Breast epithelium (tissue), 4 donors: ENCODE measurements around the gene JDP2. TPM values are rescaled to one million over a fixed set of nuclear protein-coding genes. Genes with fewer than 3 reads are reported as not detected.
A peak's percentile ranks its signal among the peaks of the same experiment; 100 is the strongest.
"Not testable (repeated sequence)": the region's sequence is repeated elsewhere in the genome, so short reads cannot be mapped to it uniquely, and the experiment has no call there.

ENCODE experiments used
- DNase-seq, 2 donors: peaks; one replicate each; pipeline ENCODE4 v3.0.0-alpha.2; 2019; ENCODE audit warnings: low spot score in 2 of 2
- H3K27ac ChIP-seq, 2 donors: fragments of 200-600 bp; sonication (generic) in 1 of 2; one replicate each; pipeline ENCODE4 v1.5.1; 2016 to 2019; ENCODE audit warnings: mild to moderate bottlenecking in 1 of 2
- H3K27me3 ChIP-seq, 2 donors: fragments of 200-600 bp; sonication (generic) in 1 of 2; one replicate each; pipeline versions ENCODE4 v1.5.1 to v1.6.0; 2017 to 2019; ENCODE audit warnings: control low read depth in 1 of 2, mild to moderate bottlenecking in 1 of 2
- H3K36me3 ChIP-seq: fragments of 200-600 bp; one replicate; pipeline ENCODE4 v1.5.1; 2019
- H3K4me1 ChIP-seq, 2 donors: fragments of 200-600 bp; sonication (generic); one replicate each; pipeline ENCODE4 v1.5.1; 2016 to 2019; ENCODE audit warnings: control low read depth in 1 of 2
- H3K4me3 ChIP-seq, 3 donors: fragments of 200-600 bp; sonication (generic); 1 replicate in 2 of 3; 2 replicates in 1 of 3; pipeline ENCODE4 v1.5.1; 2016 to 2019; ENCODE audit warnings: mild to moderate bottlenecking in 3 of 3, moderate library complexity in 2 of 3
- H3K9me3 ChIP-seq, 2 donors: fragments of 200-600 bp; sonication (generic) in 1 of 2; one replicate each; pipeline ENCODE4 v1.5.1; 2016 to 2019; ENCODE audit warnings: control low read depth in 1 of 2
- POLR2A ChIP-seq: fragments of 450-650 bp; IDR thresholded peaks from one replicate; pipeline ENCODE4 v1.6.1; 2016; ENCODE audit warnings: antibody characterized with exemption, mild to moderate bottlenecking, moderate library complexity
- POLR2AphosphoS5 ChIP-seq, 3 donors: sonication (generic); formaldehyde crosslinking; IDR thresholded peaks; one replicate each; pipeline ENCODE4 v1.6.1; 2017; ENCODE audit warnings: antibody characterized with exemption in 3 of 3
- intact Hi-C: fragments of 100-400 bp; cut with DNase I; formaldehyde crosslinking; loops from one replicate; pipeline ENCODE4 v1.15.1; 2023; ENCODE audit warnings: low total_unique reads
- total RNA-seq, 3 donors: library from RNA; depleted of rRNA; stranded (reverse); fragments of >200 nt; gene quantifications; one replicate each; pipeline ENCODE4 v1.1.0, GENCODE V29; 2016
- TF ChIP-seq, protein P1 (sequence below), 3 donors: fragments of 450-650 bp; IDR thresholded peaks; one replicate each; pipeline ENCODE4 v1.5.1; 2016 to 2017; ENCODE audit warnings: antibody characterized with exemption in 3 of 3, mild to moderate bottlenecking in 3 of 3, moderate library complexity in 3 of 3

The JDP2 gene
- total RNA-seq, 3 donors from 2014 or later: 35.7 to 153 (median 58.3) TPM

DNA sequence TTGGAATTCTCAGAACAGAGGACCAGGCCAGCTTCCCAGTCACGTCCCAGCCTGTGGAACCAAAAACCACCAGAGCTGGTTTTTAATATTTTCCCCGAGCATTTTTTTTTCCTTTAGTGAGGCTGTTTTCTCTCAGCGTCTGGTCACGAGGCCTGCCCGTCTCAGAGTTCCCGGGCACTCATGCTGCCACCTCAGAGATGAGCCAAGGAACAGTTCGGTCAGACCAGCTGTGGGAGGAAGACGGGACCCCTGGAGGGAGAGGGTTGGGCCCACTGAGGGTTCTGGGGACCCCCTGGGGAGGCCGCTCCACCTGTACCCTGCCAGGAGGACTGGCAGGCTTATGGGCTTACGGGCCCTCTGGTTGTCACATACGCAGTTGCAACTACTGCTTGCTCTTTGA, 39.9 kb downstream of the JDP2 start:
- H3K4me3 ChIP-seq: no peak overlapping the region
- H3K4me1 ChIP-seq: no peaks in the 10 kb centered on the region
- no peak overlapping the region for H3K27ac ChIP-seq
- DNase-seq: no peak
- TF ChIP-seq POLR2A (no peak), POLR2AphosphoS5 (IDR thresholded peaks at IDR 0.05) (no peak)
- TF ChIP-seq, protein P1, sequence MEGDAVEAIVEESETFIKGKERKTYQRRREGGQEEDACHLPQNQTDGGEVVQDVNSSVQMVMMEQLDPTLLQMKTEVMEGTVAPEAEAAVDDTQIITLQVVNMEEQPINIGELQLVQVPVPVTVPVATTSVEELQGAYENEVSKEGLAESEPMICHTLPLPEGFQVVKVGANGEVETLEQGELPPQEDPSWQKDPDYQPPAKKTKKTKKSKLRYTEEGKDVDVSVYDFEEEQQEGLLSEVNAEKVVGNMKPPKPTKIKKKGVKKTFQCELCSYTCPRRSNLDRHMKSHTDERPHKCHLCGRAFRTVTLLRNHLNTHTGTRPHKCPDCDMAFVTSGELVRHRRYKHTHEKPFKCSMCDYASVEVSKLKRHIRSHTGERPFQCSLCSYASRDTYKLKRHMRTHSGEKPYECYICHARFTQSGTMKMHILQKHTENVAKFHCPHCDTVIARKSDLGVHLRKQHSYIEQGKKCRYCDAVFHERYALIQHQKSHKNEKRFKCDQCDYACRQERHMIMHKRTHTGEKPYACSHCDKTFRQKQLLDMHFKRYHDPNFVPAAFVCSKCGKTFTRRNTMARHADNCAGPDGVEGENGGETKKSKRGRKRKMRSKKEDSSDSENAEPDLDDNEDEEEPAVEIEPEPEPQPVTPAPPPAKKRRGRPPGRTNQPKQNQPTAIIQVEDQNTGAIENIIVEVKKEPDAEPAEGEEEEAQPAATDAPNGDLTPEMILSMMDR (IDR thresholded peaks at IDR 0.05): no peak
- intact Hi-C loops: no loop called here
- no peaks in the 10 kb centered on the region for H3K9me3 ChIP-seq
- no peaks in the 10 kb centered on the region for H3K27me3 ChIP-seq
- no peaks in the 10 kb centered on the region for H3K36me3 ChIP-seq

DNA sequence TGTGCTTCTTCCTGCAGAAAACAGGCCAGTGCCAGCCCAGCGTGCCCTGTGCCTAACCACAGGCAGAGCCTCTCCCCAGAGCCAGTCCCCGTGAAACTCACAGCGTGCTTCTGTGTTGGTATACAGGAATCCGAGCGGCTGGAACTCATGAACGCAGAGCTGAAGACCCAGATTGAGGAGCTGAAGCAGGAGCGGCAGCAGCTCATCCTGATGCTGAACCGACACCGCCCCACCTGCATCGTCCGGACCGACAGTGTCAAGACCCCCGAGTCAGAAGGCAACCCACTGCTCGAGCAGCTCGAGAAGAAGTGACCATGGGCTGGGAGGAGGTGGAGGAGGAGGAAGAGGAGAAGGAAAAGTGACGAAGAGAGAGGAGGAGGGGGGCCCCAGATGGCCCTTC, 41.3 kb downstream of the JDP2 start:
- Histone ChIP-seq H3K4me1 (no peaks in the 10 kb centered on the region), H3K27ac (peak overlapping the region; percentile 35 to 58), H3K4me3 (no peak overlapping the region), H3K27me3 (no peaks in the 10 kb centered on the region), H3K9me3 (no peaks in the 10 kb centered on the region), H3K36me3 (no peaks in the 10 kb centered on the region)
- intact Hi-C loops: no loop called here
- TF ChIP-seq, protein P1 (IDR thresholded peaks at IDR 0.05): no peak
- TF ChIP-seq POLR2A (no peak), POLR2AphosphoS5 (IDR thresholded peaks at IDR 0.05) (no peak)
- no peak for DNase-seq

DNA sequence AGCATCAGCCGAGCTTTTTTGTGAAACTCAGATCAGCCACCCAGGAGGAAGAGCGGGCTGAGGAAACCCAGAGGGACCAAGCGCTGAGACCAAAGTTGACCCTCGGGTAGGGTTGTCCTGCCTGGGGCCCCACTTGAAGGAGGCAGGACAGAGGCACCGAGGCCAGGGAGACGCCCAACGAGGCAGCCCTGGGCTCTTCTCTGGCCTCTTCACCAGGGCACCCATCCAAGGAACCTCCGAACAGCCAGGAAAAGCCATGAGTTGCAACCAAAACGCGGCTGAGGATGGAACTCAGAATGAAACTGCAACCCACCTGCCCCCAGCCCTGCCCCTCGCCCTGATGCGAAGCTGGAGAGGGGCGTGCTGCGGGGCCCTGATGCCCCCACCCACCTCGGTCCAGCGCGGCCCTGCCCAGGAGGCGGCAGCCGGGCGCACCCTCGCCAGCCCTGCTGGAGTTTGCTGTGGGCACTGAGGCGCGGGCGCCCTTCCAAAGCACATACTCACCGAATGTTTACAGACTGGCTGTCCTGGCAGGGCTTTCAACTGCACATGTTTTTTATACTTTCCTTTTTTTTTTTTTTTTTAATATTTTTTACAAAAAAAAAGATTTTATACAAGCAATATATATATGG, 41.9 kb downstream of the JDP2 start:
- Histone ChIP-seq H3K4me1 (no peaks in the 10 kb centered on the region), H3K9me3 (no peaks in the 10 kb centered on the region), H3K27me3 (no peaks in the 10 kb centered on the region), H3K4me3 (peak overlapping the region in 2 of 3 donors; percentile 17 to 39), H3K27ac (peak overlapping the region; percentile 35 to 58), H3K36me3 (no peaks in the 10 kb centered on the region)
- intact Hi-C loops: no loop called here
- DNase-seq: peak; percentile 64 to 87
- no peak for TF ChIP-seq POLR2A
- TF ChIP-seq, protein P1 (IDR thresholded peaks at IDR 0.05): no peak

DNA sequence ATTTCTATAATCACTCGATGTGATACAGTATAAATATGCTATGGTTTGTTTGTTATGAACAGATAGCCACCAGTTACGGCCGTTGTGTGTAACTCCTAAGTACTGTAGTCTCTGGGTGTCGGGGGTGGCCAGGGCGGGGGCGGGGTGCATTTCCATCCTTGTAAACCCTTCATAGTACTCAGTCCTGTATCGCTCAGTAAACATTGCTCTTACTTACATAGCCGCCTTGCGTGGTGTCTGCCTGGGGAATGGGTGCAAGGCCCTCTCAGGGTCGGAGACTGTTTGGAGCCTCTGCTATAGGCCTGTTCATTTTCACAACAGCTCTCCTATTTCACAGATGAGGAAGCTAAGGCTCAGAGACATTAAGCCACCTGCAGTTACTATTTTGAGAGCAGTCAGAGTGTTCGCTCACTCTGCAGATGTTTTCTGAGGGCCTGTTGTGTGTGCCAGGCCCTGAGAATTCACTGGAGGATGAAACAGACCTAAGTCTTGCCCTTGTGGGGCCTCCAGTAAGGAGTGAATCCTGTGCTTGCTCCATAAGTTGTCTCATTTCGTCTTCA, 42.5 kb downstream of the JDP2 start:
- no peaks in the 10 kb centered on the region for H3K9me3 ChIP-seq
- no peak for DNase-seq
- no peaks in the 10 kb centered on the region for H3K4me1 ChIP-seq
- H3K27ac ChIP-seq: peak overlapping the region; percentile 61 to 66
- no peaks in the 10 kb centered on the region for H3K36me3 ChIP-seq
- H3K4me3 ChIP-seq: no peak overlapping the region
- no peaks in the 10 kb centered on the region for H3K27me3 ChIP-seq
- TF ChIP-seq POLR2A (no peak), POLR2AphosphoS5 (IDR thresholded peaks at IDR 0.05) (no peak)
- TF ChIP-seq, protein P1 (IDR thresholded peaks at IDR 0.05): no peak
- intact Hi-C loops: no loop called here

DNA sequence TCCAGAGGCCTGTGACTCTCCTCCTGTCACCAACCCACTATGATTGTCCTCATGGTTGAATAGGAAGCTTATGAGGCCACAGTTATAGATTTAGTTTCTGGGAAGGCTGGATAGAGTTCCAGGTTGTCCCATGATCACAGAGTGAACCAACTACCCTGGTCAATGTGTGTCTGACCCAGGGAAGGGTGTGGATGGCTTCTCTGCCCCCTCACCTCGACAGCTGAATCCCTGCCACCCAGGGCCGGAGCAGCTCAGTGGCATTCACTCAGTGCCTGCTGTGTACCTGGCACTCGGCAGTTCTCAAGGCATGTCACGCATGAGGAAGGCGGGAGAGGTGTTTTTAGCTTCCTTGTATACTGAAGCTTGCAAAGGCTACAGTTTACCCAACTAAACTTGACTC, 43.2 kb downstream of the JDP2 start:
- no peaks in the 10 kb centered on the region for H3K9me3 ChIP-seq
- DNase-seq: no peak
- intact Hi-C loops: no loop called here
- TF ChIP-seq POLR2AphosphoS5 (IDR thresholded peaks at IDR 0.05): no peak
- TF ChIP-seq, protein P1 (IDR thresholded peaks at IDR 0.05): no peak
- no peak for TF ChIP-seq POLR2A
- H3K27me3 ChIP-seq: no peaks in the 10 kb centered on the region
- no peaks in the 10 kb centered on the region for H3K36me3 ChIP-seq
- no peaks in the 10 kb centered on the region for H3K4me1 ChIP-seq
- H3K27ac ChIP-seq: peak overlapping the region; percentile 33 to 66
- no peak overlapping the region for H3K4me3 ChIP-seq

DNA sequence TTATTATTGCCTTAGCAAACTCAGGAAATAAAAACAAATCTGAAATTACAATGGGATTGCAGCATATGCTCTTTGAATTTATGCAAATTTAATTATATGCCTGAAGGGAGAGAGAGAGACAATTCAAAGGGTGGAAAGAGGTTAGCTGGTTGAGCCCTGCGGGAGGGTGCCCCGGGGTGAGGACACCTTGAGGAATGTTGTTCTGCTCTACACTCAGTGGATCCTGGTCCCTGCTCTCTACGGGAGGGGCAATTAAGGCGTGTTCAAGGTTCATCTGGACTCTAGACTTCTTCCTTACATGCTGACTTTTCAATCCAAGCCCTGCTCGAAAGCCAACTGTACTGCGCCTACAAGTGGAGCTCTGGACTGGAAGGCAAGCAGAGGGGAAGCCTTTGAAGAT, 46.3 kb downstream of the JDP2 start:
- H3K9me3 ChIP-seq, H3K4me1 ChIP-seq, intact Hi-C loops, DNase-seq, H3K36me3 ChIP-seq, H3K27ac ChIP-seq, H3K4me3 ChIP-seq, H3K27me3 ChIP-seq: not testable (repeated sequence)
